Osteoblast (primary cell): ENCODE data around the gene MRPL19. TPM values are rescaled to one million over a fixed set of nuclear protein-coding genes. Genes with fewer than 3 reads are reported as not detected.

Experiments used
- DNase-seq: peaks from one replicate; pipeline ENCODE4 v3.0.0; 2011; ENCODE audit warnings: low spot score, mixed read lengths; ENCODE audit not compliant: insufficient read length; ENCODE audit errors: missing footprints
- H2AFZ ChIP-seq: 2 replicates; pipeline ENCODE4 v1.6.0; 2011; ENCODE audit warnings: mild to moderate bottlenecking, low read length
- H3K27ac ChIP-seq: 2 replicates; pipeline ENCODE4 v1.5.1; 2011; ENCODE audit warnings: mild to moderate bottlenecking, low read depth, low read length, moderate library complexity
- H3K27me3 ChIP-seq: 2 replicates; pipeline ENCODE4 v1.6.0; 2012; ENCODE audit warnings: mild to moderate bottlenecking, control low read depth, inconsistent platforms, low read length, moderate library complexity; ENCODE audit not compliant: insufficient read depth
- H3K36me3 ChIP-seq: 2 replicates; pipeline ENCODE4 v1.5.1; 2011; ENCODE audit warnings: mild to moderate bottlenecking, low read length, control low read depth, moderate library complexity; ENCODE audit not compliant: insufficient read depth
- H3K4me1 ChIP-seq: 2 replicates; pipeline ENCODE4 v1.5.1; 2011; ENCODE audit warnings: mild to moderate bottlenecking, low read length, control low read depth, moderate library complexity; ENCODE audit not compliant: insufficient read depth
- H3K4me2 ChIP-seq: 2 replicates; pipeline ENCODE4 v1.6.0; 2011; ENCODE audit warnings: mild to moderate bottlenecking, low read length; ENCODE audit not compliant: insufficient read depth
- H3K4me3 ChIP-seq: fragments of 200-600 bp; sonication (generic); 3 replicates; pipeline ENCODE4 v1.5.1; 2012; ENCODE audit warnings: mild to moderate bottlenecking, low read length, inconsistent platforms; ENCODE audit not compliant: insufficient read depth
- H3K79me2 ChIP-seq: 2 replicates; pipeline ENCODE4 v1.6.0; 2012; ENCODE audit warnings: mild to moderate bottlenecking, low read length, control low read depth, inconsistent platforms; ENCODE audit not compliant: insufficient read depth
- H3K9me3 ChIP-seq: 2 replicates; pipeline ENCODE4 v1.5.1; 2011; ENCODE audit warnings: low read depth, low read length, control low read depth
- H4K20me1 ChIP-seq: 2 replicates; pipeline ENCODE4 v1.6.0; 2012; ENCODE audit warnings: mild to moderate bottlenecking, low read length, control low read depth; ENCODE audit not compliant: insufficient read depth
- total RNA-seq: library from RNA; depleted of rRNA; stranded (reverse); fragments of >200 nt; gene quantifications from 2 replicates; pipeline ENCODE4 v1.2.3, GENCODE V29; 2012
- TF ChIP-seq, protein P1 (sequence below): IDR thresholded peaks from 2 replicates; pipeline ENCODE4 v1.5.1; 2011; ENCODE audit warnings: mild to moderate bottlenecking, low read depth, low read length, moderate library complexity; ENCODE audit errors: extremely low read depth

The MRPL19 gene
- total RNA-seq, 1 donor: 35.8 TPM

DNA sequence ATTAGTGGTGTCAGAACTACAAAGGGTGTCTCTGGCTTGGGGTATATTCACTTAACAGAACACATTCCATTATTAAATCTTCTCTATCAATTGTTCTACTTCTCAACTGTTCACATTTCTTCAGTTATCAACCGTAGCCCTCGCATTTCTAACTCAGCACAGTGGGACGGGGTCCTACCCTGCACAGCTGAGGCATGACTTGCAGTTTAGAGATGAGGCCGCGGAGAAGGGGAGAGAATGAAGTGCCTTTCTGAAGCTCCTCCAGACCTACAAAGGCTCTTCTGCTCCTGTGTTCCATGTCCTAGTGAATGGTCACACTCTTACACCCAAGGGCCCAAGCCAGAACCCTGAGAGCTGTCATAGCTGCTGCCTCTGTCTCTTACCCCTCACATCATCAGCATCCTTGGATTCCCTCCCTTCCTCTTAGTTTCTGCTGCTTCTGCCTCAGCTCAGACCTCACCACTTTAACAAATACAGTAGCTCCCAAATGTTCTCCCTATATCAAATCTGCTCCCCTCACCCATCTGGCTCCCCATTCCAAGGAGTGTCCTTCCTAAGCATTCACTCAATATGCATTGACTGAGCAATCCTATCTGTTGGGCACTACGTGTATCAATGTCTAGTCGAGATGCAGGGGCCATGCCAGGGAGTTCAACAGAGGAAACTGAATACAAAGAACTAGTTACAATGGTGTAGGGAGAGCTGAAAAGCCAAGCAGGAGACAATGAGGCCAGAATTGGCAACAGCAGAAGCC lies 34.3 kb upstream of the MRPL19 start:
- H3K27me3 ChIP-seq: no peaks in the 10 kb centered on the region
- no peak for DNase-seq
- no peak overlapping the region for H2AFZ ChIP-seq
- H3K79me2 ChIP-seq: no peaks in the 10 kb centered on the region
- no peak overlapping the region for H3K4me3 ChIP-seq
- H3K27ac ChIP-seq: no peak overlapping the region
- H3K4me2 ChIP-seq: no peak overlapping the region
- H3K36me3 ChIP-seq: no peaks in the 10 kb centered on the region
- H3K4me1 ChIP-seq: peaks cover 18% of the 10 kb centered on the region
- no peaks in the 10 kb centered on the region for H4K20me1 ChIP-seq
- TF ChIP-seq, protein P1, sequence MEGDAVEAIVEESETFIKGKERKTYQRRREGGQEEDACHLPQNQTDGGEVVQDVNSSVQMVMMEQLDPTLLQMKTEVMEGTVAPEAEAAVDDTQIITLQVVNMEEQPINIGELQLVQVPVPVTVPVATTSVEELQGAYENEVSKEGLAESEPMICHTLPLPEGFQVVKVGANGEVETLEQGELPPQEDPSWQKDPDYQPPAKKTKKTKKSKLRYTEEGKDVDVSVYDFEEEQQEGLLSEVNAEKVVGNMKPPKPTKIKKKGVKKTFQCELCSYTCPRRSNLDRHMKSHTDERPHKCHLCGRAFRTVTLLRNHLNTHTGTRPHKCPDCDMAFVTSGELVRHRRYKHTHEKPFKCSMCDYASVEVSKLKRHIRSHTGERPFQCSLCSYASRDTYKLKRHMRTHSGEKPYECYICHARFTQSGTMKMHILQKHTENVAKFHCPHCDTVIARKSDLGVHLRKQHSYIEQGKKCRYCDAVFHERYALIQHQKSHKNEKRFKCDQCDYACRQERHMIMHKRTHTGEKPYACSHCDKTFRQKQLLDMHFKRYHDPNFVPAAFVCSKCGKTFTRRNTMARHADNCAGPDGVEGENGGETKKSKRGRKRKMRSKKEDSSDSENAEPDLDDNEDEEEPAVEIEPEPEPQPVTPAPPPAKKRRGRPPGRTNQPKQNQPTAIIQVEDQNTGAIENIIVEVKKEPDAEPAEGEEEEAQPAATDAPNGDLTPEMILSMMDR: no peak
- H3K9me3 ChIP-seq: no peaks in the 10 kb centered on the region

DNA sequence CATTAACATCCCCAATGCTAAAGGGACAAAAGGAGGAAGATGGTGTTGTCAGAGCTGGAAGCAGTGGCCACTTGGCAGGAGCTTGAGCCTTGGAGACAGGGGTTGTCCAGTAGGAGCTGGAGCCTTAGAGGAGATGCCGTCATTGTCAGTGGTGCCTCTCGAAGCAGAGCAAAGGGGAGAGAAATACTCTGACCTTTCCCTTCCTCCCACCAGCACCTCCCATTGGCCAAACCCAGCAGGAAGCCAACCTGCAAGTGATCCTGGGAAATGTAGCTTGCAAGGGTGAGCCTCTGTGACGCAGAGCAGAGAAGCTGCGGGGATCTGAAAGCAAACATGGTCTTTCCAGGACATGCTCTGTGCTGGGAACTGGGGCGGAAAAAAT lies 33.7 kb upstream of the MRPL19 start:
- DNase-seq: no peak
- Histone ChIP-seq H3K4me1 (peaks cover 12% of the 10 kb centered on the region), H3K4me3 (no peak overlapping the region), H4K20me1 (no peaks in the 10 kb centered on the region), H3K9me3 (no peaks in the 10 kb centered on the region), H2AFZ (no peak overlapping the region), H3K27me3 (no peaks in the 10 kb centered on the region), H3K36me3 (no peaks in the 10 kb centered on the region), H3K4me2 (no peak overlapping the region), H3K27ac (no peak overlapping the region), H3K79me2 (no peaks in the 10 kb centered on the region)
- TF ChIP-seq, protein P1: no peak

DNA sequence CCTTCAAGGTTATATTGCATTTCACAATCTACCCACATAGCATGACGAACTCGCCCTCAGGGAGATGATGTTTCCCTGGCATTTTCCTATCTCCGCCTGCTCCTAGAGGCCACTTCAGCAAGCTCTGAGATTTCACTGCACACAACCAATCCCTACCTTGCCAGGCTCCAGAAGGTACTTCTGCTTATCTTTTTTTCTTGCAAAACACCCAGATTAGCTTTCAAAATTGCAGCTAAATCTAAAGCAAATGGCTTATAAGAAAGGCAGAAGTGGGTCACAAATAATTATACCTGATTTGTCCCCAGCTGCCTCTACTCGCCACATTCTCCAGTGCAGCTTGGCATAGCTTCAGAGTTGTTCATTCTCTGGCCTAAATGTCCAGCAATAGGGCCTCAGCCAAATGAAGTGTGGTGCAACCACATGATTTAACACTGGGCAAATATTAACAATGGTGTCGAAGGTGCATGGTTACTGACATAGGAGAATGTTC lies 32.4 kb upstream of the MRPL19 start:
- no peak overlapping the region for H2AFZ ChIP-seq
- no peak overlapping the region for H3K27ac ChIP-seq

DNA sequence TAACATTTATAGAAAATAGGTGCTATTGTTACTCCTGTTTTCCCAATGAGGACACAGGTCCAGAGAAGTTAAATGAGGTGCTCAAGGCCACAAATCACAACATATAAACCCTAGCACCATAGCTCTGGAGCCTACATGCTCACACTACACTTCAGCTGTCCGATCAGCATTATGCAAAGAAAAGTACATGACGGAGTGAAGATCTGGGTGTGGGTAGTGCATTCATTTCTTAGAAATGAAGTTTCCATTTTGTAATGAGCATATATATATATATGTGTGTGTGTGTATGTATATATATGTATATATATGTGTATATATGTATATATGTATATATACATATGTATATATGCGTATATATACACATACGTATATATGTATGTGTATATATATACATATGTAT lies 30.2 kb upstream of the MRPL19 start:
- Histone ChIP-seq H3K79me2 (no peaks in the 10 kb centered on the region), H3K36me3 (no peaks in the 10 kb centered on the region), H3K4me3 (no peak overlapping the region), H3K27ac (no peak overlapping the region), H3K9me3 (no peaks in the 10 kb centered on the region), H3K27me3 (no peaks in the 10 kb centered on the region), H3K4me2 (no peak overlapping the region), H3K4me1 (peaks cover 15% of the 10 kb centered on the region), H4K20me1 (no peaks in the 10 kb centered on the region), H2AFZ (no peak overlapping the region)
- TF ChIP-seq, protein P1: no peak
- DNase-seq: no peak

More for the DNA sequence above, 32.4 kb upstream of the MRPL19 start:
- no peak for DNase-seq
- no peaks in the 10 kb centered on the region for H3K27me3 ChIP-seq
- no peaks in the 10 kb centered on the region for H3K9me3 ChIP-seq
- H3K79me2 ChIP-seq: no peaks in the 10 kb centered on the region
- H4K20me1 ChIP-seq: no peaks in the 10 kb centered on the region
- no peak overlapping the region for H3K4me2 ChIP-seq
- H3K4me1 ChIP-seq: no peaks in the 10 kb centered on the region
- H3K36me3 ChIP-seq: no peaks in the 10 kb centered on the region
- TF ChIP-seq, protein P1: no peak
- no peak overlapping the region for H3K4me3 ChIP-seq
